Measurements from ENCODE around the gene SPTLC2. TPM values are rescaled to one million over a fixed set of nuclear protein-coding genes. Genes with fewer than 3 reads are reported as not detected.

SPTLC2 gene
- total RNA-seq, 3 donors from 2014 or later (not counting 1 experiment from before 2014, with no cell fraction given) = 35.2 to 58.6 (median 50.4) TPM

- Histone ChIP-seq H3K9me3 (ENCODE audit: control insufficient read depth, insufficient read depth, low read length) (no peaks in the 10 kb centered on the region), H3K36me3 (ENCODE audit: control insufficient read depth, insufficient read depth, low read length) (no peaks in the 10 kb centered on the region), H3K27ac (ENCODE audit: low read length) (no peak overlapping the region), H3K4me1 (ENCODE audit: control insufficient read depth, insufficient read depth, low read length) (no peaks in the 10 kb centered on the region), H3K4me3 (ENCODE audit: low read length) (no peak overlapping the region), H3K27me3 (ENCODE audit: control insufficient read depth, insufficient read depth, low read length) (no peaks in the 10 kb centered on the region)
- no peaks in the 10 kb centered on the region for H3K4me1 Mint-ChIP-seq
- no peak for DNase-seq
- no peak overlapping the region for H3K27ac Mint-ChIP-seq
- TF ChIP-seq CTCF (IDR thresholded peaks at IDR 0.05) = no peak
- intact Hi-C loops (cut with micrococcal nuclease) = no loop called here
- no peaks in the 10 kb centered on the region for H3K27me3 Mint-ChIP-seq (ENCODE audit: low read depth in 2 of 2)
- 97% methylated on average over 7 of the region's 7 CpGs for WGBS (ENCODE audit: insufficient coverage)
- H3K4me3 Mint-ChIP-seq = no peak overlapping the region
- H3K9me3 Mint-ChIP-seq = no peaks in the 10 kb centered on the region
- ATAC-seq = no peak
- H3K36me3 Mint-ChIP-seq = no peaks in the 10 kb centered on the region
Measured at GRCh38 chr14:77485901-77486678, 130.3 kb downstream of the SPTLC2 start.

DNA sequence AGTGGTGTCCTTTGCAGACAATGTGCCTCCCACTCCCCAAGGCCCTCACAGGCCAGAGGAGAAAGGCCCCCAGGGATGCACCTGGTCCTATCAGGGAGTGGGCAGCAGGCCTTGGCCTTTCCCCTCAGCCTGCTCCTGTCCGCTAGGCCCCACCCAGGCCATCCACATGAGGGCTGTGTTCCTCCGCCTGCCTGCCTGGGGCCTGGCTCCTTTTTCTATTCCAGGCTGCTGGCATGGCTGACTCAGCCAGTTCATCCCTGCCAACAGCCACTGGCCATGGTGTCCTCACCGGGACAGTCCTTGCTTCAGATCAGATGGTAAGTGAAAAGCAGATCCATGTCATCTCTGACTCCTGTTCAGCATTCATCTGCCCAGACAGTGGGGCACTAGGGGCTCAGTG is 131.2 kb downstream of the SPTLC2 start:
- Histone ChIP-seq H3K4me1 (ENCODE audit: control insufficient read depth, insufficient read depth, low read length) (no peaks in the 10 kb centered on the region), H3K9me3 (ENCODE audit: control insufficient read depth, insufficient read depth, low read length) (no peaks in the 10 kb centered on the region), H3K4me3 (ENCODE audit: low read length) (no peak overlapping the region), H3K27me3 (ENCODE audit: control insufficient read depth, insufficient read depth, low read length) (no peaks in the 10 kb centered on the region), H3K36me3 (ENCODE audit: control insufficient read depth, insufficient read depth, low read length) (no peaks in the 10 kb centered on the region), H3K27ac (ENCODE audit: low read length) (no peak overlapping the region)
- 94% methylated on average over 3 of the region's 3 CpGs for WGBS (ENCODE audit: insufficient coverage)
- DNase-seq = no peak
- Mint-ChIP-seq H3K9me3 (no peaks in the 10 kb centered on the region), H3K36me3 (no peaks in the 10 kb centered on the region), H3K4me1 (no peaks in the 10 kb centered on the region), H3K4me3 (no peak overlapping the region), H3K27ac (no peak overlapping the region), H3K27me3 (ENCODE audit: low read depth in 2 of 2) (no peaks in the 10 kb centered on the region)
- ATAC-seq = no peak
- intact Hi-C loops (cut with micrococcal nuclease) = no loop called here
- TF ChIP-seq CTCF (IDR thresholded peaks at IDR 0.05) = no peak

DNA sequence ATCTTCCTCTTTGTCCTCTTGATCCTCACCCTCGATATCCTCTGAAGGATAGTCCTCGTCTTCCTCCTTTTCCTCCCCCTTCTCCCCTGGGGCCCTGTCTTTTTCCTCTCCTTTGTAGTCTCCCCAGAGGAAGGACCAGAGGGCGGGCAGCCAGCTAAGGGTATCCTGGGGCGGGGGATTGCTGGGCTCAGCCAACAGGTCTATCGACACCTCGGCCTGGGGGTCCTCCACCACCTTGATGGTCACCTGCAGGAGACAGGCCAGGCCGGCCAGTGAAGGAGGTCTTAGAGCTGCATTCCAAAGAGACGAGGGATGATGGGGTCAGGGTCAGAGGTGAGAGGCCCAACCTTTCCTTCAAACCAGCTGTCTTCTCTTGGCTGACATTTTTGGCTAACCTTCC is 134.0 kb downstream of the SPTLC2 start:
- Histone ChIP-seq H3K27me3 (ENCODE audit: control insufficient read depth, insufficient read depth, low read length) (no peaks in the 10 kb centered on the region), H3K4me3 (ENCODE audit: low read length) (no peak overlapping the region), H3K27ac (ENCODE audit: low read length) (no peak overlapping the region), H3K4me1 (ENCODE audit: control insufficient read depth, insufficient read depth, low read length) (no peaks in the 10 kb centered on the region), H3K9me3 (ENCODE audit: control insufficient read depth, insufficient read depth, low read length) (no peaks in the 10 kb centered on the region), H3K36me3 (ENCODE audit: control insufficient read depth, insufficient read depth, low read length) (no peaks in the 10 kb centered on the region)
- DNase-seq (no peak), ATAC-seq (no peak)
- Mint-ChIP-seq H3K4me3 (no peak overlapping the region), H3K27me3 (ENCODE audit: low read depth in 2 of 2) (no peaks in the 10 kb centered on the region), H3K9me3 (no peaks in the 10 kb centered on the region), H3K4me1 (no peaks in the 10 kb centered on the region), H3K36me3 (no peaks in the 10 kb centered on the region), H3K27ac (no peak overlapping the region)
- 80% methylated on average over 8 of the region's 8 CpGs for WGBS (ENCODE audit: insufficient coverage)
- no peak for TF ChIP-seq CTCF (IDR thresholded peaks at IDR 0.05)
- intact Hi-C loops (cut with micrococcal nuclease) = no loop called here

DNA sequence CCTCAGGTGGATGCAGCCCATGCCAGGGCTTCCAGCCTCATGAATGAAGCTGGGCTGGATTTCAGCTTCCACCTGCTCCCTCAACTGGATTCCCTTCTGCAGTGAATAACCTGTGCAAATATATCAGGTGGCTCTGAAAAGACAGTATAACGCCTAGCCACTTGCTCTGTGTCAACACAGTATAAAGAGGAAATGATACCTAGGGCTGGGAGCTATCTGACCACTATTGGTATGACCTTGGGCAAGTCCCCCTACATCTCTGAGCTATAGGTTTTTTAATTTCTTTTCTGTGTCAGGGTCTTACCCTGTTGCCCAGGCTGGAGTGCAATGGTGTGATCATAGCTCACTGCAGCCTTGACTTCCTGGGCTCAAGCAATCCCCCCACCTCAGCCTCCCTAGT is 137.6 kb downstream of the SPTLC2 start:
- Histone ChIP-seq H3K36me3 (ENCODE audit: control insufficient read depth, insufficient read depth, low read length) (no peaks in the 10 kb centered on the region), H3K9me3 (ENCODE audit: control insufficient read depth, insufficient read depth, low read length) (no peaks in the 10 kb centered on the region), H3K4me3 (ENCODE audit: low read length) (no peak overlapping the region), H3K27me3 (ENCODE audit: control insufficient read depth, insufficient read depth, low read length) (no peaks in the 10 kb centered on the region), H3K27ac (ENCODE audit: low read length) (no peak overlapping the region), H3K4me1 (ENCODE audit: control insufficient read depth, insufficient read depth, low read length) (no peaks in the 10 kb centered on the region)
- H3K36me3 Mint-ChIP-seq = no peaks in the 10 kb centered on the region
- no peaks in the 10 kb centered on the region for H3K9me3 Mint-ChIP-seq
- WGBS (ENCODE audit: insufficient coverage) = 70% methylated on average over 1 of the region's 1 CpG
- intact Hi-C loops (cut with micrococcal nuclease) = no loop called here
- H3K27me3 Mint-ChIP-seq (ENCODE audit: low read depth in 2 of 2) = no peaks in the 10 kb centered on the region
- DNase-seq = no peak
- H3K4me1 Mint-ChIP-seq = no peaks in the 10 kb centered on the region
- no peak for ATAC-seq
- H3K27ac Mint-ChIP-seq = no peak overlapping the region
- no peak for TF ChIP-seq CTCF (IDR thresholded peaks at IDR 0.05)
- H3K4me3 Mint-ChIP-seq = no peak overlapping the region
